DMS53 (cell line): ENCODE results near the gene PITPNM3.

Experiments used
- DNase-seq: peaks from one replicate; lab custom pipeline; 2025; lab: John Stamatoyannopoulos, UW

The PITPNM3 gene

DNA sequence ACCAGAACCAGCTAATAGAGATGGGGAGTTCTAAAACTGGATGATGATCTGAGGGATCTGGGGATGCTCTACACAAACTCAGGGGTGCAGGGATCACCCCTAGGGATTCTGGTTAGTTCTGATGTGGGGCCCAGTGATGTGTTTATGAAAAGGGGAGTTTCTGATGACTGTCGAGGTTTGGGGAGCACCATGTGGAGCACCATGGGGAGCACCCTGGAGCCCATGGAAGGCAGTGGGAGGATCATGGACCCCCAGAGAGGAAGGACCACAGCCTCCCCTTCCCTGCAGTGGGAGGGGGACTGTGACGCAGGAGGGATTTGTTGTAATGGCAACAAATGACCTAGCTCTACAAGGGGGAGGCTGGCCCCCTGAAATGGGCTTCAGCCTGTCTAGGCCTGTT lies 93.7 kb downstream of the PITPNM3 start:
- no peak for DNase-seq

DNA sequence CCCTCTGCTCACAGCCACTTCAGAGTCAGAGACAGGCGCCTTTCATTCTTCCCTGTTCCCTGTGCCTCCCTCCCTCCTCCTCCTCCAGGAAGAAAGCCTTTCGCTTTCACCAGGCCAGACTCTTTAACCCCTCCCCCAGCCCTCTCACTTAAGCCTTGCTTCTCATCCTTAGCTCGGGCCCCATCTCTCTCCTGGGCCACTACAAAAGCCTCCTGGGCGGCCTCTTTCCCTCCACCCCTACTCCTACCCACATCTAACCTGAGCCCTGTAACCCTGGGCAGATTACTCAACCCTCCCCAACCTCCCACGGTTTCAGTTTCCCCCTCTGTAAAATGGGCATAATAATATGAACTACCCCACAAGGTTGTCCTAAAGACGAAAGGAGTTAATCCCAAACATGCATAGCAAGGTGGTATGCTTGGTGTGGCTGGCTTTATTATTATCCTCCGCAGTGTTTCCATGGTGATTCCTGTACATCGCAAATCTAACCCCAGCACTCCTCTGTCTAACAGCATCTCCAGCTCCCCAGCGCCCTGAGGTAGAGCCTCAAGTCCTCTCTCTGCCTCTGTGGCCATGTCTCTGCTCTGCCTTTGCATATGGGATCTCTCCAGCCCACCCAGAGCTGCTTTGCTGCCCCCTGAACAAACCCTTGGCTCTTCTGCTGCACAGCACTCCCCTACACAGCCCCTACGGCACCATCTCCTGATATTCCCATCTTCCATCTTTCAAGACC lies 94.4 kb downstream of the PITPNM3 start:
- no peak for DNase-seq

DNA sequence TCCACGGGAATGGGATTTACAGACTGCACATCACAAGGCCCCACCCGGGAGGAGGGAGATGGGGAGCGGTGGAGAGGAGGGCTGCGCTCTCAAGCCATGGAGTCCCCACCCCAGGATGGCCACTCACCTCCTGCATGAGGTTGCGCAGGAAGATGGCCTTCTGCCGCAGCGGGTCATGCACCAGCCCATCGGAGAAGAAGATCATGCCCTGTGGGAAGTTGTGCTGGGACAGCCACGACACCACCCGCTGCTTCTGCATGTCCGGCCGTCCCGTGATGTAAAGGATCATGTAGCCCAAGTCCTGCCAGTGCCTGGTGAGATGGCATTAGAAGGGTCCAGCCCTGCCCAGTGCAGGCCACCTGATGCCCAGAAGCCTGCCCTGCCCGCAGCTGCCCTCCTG lies 95.1 kb downstream of the PITPNM3 start:
- no peak for DNase-seq

DNA sequence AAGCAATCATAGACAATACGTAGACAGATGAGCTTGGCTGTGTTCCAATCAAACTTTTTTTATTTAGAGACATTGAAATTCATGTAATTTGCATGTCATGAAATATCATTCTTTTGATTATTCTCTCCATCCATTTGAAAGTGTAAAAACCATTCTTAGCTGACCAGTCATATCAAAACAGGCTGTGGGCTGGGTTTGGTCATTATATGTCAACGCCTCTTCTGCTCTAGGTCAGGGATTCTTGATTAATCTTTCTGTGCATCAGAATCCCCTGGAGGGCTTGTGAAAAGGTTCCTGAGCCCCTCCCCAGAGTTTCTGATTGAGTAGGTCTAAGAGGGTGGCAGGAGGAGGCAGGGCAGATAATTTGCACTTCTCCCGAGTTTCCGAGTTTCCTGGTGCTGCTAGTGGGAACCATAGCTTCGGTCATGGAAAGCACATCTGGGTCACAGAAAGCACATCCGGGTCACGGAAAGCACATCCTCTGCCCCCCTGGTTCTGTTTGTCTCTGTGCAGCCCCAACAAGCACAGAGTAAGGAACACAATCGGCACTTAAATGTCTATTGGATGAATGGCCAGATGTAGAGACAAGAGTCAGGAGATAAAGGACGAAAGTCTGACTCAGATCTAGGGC lies 95.7 kb downstream of the PITPNM3 start:
- DNase-seq: no peak

DNA sequence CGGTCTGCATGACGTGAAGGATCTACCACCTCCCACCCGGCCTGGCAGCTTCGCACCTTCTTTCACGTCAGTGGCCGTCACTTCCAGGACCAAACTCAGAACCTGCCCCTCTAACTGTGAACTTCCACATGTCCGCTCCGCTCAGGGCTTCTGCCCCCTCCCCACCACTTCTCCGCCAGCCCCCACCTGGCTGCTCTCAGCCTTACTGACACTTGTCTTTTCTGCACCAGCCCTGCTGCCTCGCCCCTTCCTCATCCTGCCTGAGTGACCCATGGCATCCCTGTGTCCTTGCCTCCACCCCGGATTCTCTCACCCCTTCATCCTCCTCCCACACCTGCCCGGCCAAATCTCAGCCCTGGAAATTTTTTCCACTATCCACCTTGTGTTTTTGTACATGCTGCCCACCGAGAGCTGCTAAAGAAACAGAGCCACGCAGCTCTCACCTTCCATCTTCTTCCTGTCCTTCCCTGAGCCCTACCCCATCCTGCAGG lies 97.8 kb downstream of the PITPNM3 start:
- no peak for DNase-seq

DNA sequence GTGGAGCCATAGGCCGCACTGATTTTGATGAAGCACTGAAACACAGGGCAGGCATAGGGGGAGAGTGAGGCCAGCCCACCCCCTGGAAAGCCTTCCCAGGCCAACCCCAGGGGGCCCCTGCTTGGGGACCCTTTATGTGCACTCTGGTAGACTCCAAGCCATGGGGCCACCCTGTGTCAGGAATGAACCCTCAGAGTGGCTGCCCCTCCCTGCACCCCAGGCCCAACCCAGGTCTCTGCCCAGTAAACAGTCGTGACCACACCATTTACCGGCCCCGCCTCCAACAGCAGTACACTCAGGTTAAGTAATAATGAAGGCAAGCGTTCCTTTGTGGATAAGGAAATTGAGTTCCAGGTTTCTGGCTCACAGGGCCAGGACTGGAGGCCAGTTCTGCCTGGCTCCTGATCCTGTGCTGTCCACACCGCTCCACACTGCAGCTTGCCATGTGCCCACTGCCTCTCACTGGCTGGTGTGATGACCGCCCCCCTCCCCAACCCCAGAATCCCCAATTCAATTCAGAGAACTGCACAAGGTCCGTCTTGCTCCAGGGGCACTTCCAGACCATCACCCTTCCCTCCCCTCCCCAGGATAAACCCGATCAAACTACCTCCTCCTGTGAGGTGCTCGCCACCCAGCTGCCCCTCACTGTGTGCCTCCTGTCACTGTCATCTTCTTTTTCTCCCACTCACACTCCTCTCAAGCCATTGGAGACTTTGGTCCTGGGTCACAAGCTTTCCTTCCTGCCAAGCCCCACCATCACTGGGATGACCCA lies 98.5 kb downstream of the PITPNM3 start:
- no peak for DNase-seq

DNA sequence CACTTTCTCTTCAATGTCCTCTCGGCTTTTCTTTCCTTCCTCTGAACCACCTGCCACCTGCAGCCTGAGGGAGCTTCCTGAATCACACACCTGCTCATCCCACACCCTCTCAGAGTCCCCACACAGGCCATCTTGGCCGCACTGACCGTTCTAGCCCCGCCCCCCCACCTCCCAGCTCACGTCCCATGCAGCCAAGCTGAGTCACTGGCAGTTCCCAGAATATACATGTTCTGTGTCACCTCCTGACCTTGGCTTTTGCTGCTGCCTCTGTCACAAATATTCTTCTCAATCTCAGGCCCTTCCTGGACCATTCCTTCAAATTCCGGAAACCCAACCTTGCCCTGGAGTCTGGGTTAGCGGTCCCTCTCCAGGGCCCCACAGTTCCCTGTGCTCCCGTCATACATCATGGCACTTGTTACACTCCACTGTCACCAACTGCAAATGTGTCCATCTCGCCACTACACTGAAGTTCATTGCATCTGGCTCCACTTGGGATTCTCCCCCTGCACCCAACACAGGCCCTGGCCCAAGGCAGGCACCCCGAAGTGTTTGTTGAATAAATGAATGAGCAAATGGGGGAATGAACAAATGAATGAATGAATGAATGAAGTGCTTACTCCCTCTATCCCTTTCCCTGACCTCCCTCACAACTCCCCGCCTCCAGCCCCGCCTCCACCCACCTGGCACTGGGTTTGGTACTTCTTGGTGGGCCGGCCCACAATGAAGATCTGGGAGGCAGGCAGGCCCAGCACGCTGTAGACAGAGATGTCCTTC lies 99.3 kb downstream of the PITPNM3 start:
- DNase-seq: peak; percentile 90

DNA sequence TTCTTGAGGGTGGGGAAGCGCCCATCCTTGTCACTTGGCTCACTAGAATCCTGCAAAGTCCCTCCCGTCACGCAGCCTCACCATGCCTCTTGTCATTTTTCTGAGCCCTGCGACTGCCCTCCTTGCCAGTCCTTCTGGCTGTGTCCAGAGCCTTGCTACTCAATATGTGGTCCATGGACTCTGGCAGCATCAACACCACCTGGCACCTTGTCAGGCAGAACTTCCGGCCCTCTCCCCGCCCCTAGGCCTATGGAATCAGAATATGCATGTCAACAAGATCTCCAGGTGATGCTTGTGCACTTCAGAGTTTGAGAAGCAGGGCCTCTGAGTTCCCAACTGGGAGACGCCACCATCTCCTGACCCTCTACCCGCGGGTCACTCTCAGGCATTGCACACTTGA lies 100.0 kb downstream of the PITPNM3 start:
- DNase-seq: peak; percentile 81

DNA sequence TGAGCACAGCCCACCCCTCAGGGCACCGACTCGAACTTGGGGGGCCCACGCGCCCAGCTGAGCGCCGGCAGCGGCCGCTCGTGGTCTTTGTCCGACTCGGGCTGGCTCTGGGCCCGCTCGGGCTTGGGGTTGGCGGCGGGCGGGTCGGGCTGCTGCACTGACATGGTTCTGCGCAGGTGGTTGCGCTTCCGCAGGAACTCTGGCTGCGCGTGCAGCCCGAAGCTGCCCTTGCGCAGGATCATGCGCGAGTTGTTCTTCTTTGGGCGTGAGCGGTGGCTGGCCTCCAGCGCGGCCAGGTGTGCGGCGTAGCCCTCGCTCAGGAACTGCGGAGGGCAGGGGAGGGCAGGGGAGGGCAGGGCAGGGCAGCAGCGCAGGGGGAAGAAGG lies 101.0 kb downstream of the PITPNM3 start:
- DNase-seq: no peak

DNA sequence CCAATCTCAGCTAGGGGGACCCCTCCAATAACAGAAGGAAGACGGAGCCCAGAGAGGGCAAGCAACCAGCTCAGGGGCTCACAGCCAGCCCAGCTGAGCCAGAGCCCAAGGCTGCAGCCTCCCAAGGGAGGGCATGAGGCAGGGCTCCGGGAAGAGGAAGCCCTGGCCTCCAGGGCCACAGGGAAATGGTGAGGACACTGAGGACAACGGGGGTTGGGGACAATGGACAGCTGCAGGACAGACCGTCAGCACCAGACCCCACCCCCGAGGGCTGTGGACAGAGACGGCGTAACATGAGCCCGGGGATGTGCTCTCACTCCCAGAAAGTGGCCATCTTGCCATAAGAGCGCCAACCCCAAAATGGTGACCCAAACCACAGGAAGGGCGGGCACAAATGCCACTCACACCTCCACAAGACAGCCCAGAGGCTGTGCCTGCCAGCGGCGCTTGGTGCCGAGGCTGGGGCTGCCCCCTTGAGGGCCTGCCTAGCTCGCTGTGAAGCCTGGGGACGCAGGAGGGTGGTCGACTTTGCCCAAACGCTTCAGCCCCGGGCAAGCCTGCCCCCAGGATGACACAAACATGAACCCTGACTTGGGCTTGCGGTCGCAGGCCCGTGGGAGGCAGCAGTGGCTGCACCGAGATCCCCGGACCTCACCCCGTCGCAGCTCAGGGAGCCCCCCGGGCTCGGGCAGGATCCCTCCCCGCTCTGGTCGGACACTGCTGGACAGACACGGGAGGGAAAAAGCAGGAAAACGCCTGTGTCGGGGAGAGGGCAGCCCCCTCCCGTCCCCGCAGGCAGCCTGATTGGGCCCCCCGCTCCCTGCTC lies 101.6 kb downstream of the PITPNM3 start:
- DNase-seq: no peak

DNA sequence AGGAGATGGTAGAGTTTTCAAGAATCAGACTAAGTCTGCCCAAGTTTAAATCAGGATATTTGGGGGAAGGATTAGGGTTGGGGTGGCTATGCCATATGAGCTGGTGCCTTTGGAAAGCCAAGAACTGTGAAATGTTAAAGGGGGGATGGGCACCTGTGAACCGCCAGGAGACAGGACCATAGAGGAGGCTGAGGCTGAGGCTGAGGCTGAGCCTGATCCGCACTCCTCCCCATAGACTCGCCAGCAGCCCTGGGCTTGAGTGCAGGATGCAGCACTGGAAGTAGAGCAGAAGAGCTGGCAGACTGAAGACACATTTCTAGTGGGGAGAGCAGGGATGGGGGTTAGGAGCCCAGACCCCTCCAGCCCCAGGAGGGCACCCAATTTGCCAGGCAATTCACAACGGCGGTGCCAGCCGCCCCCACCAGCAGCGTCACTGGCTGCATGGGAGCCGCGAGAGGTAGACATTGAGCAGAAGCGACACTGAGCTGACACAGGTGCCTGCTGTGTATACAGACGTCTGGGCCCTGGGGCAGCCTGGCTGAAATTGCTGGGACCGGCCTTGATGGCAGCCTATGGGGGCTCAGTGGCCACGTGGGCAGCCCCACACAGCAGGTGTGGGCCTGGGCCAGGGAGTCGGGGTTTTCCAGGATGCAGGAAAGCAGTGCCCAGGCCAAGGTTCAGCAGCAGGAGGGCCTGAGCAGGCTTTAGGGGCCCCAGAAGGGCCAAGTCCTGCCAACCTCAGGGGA lies 102.9 kb downstream of the PITPNM3 start:
- DNase-seq: no peak

DNA sequence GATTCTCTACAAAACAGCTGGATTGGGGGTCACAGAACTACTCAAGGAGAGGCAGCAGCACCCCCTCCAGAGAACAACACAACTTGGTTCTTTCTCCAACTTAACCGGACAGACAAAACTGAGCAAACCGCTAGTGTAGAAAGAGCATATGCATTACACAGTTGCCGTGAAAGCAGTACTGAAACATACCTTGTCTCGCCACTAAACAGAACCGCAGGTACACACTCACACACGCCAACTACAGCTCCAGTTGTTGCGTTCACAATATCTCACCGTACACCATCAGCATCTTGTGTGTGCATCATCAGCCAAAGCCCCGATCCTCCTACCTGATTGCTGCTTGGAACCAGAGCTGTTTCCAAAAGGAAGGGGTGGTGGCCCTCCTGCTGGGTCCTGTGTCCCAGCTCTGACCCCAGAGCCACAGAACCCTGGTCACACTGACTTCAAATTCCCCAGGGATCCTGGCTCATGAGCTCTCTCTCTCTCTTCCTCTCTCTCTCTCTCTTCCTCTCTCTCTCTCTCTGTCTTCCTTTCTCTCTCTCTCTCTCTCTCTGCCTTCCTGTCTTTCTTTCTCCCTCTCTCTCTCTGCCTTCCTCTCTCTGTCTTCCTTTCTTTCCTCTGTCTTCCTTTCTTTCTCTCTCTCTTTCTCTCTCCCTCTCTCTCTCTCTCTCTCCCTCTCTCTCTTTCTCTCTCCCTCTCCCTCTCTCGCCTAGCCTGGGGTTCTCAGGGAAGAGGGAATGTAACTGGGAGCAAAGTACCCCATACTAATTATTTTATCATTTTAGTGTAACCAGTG lies 103.7 kb downstream of the PITPNM3 start:
- no peak for DNase-seq

DNA sequence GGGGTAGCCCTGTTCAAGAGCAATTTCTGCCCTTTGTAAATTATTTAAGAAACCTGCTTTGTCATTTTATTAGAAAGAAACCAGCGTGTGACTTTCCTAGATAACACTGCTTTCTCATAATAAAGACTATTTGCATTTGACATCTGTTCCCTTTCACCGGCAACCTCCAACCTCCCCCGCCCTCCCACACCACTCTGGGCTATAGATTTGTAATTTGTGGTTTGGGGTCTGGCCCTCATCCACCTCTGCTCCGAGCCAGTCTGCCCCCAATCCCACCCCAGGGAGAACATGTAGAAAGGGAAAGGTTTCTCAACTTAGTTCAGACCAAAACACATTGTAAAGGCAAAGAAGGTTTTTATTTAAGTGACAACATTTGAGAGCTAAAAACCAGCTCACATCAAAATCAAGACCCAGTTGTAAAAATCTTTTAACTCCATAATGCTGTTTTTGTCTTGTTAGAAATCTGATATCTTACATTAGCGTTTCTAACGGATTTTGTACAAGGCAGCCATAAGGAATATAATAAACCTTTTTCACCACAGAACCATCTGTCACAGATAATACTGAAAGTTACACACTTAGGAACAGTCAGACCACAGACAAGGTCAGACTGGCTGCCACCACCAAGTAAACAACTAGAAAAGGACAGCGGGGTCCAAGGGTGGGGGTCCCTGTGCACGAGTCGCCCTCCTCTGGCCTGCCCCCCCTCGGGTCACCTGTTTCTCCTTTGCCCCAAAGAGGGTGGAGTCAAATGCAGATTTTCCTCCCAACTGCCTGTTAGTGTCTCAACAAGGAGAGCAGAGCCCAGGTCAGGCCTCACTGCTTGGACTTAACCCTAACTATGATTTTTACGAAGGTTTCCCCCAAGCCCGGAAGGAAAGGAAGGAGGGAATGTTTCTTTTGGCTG lies 105.2 kb downstream of the PITPNM3 start:
- DNase-seq: no peak

DNA sequence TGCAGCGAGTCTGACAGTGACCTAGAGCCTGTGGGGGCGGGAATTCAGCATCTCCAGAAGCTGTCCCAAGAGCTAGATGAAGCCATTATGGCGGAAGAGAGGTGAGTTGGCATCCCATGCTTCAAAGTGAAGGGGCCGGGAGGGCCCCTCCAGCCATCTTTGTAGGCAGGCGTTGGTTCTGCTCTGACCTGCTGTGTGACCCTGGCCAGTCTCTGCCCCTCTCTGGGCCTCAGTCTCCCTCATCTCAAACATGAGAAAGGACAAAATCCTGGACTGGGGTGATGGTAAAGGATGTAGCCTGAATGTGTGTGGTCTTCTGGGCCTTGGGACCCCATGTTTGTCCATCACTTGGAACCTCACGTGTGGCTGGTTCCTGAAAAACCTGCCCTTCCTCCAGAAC lies 107.0 kb downstream of the PITPNM3 start:
- DNase-seq: no peak

DNA sequence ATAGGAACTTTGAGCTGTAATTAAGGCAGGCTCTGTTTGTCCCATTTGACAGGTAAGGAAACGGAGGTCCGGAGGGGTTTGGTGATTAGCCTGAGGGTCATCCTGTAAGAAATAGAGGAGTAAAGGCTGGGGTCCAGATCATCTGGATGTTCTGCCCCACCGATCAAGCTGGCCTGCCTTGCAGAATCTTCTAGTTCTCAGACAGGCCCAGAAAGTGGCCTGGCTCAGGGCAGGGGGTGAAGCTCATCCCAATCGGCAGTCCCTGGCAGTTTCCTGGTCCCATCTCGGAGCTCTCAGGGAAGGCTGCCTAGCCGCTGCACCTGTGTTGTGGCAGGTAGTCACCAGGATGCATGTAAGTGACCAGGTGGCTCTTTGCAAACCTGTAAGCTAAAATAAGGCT lies 107.9 kb downstream of the PITPNM3 start:
- no peak for DNase-seq

DNA sequence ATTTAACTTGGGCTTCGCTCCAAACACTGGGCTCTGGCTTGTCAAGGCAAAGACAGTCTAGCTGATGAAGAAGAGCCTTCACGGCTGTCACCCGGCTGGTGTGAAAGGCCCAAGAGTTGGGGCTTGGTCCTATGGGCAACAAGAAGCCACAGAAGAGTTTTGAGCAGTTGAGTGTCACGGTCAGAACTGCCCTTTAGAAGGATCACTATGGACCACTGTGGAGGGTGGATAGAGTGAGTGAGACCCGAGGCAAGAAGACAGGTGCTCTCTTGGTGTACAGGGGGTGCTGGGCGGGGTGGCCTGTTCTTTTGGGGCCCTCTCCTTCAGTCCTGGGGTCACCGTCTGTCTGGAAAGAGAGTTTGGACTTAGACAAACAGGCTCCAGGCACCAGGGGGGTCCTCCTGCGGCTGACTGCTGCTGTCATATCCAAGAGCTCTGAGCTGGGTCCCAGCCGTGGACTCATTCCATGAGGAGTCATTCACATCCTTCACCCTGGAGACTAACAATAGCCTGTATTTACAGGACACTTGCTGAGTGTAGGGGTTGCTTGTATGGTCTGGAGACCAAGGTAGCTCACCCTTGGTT lies 109.7 kb downstream of the PITPNM3 start:
- DNase-seq: no peak

DNA sequence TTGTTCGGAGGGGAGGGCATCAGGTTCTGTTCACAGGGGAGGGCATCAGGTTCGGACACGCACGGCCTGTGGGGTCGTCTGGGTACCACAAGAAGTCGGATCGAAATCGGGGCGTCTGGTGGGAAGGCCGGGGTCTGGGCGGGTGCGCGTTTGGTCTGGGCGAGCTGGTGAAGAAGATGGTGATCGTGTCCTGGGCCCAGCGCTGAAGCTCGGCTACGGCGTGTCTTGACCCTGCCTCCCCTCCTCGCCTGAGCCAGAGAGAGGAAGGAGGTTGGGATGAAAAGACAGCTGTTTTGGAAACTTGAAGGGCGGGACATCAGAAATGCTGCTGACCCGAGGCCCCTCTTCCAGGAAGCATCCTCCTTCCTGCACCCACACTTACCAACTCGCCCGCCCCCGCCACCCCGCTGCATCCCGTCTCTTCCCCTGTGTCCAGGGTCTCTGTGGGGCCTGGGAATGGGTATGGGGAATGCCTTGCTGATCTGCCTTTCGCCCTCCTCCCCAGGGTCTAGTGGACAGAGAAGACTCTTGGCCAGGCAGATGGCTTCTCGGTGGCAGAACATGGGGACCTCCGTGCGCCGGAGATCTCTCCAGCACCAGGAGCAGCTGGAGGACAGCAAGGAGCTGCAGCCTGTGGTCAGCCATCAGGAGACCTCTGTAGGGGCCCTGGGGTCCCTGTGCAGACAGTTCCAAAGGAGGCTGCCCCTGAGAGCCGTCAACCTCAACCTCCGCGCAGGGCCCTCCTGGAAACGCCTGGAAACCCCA lies 111.6 kb downstream of the PITPNM3 start:
- DNase-seq: peak; percentile 56
